ENCODE data around the gene AGAP1.
"Not testable (repeated sequence)": the region's sequence is repeated elsewhere in the genome, so short reads cannot be mapped to it uniquely, and the experiment has no call there.

The AGAP1 gene

DNA sequence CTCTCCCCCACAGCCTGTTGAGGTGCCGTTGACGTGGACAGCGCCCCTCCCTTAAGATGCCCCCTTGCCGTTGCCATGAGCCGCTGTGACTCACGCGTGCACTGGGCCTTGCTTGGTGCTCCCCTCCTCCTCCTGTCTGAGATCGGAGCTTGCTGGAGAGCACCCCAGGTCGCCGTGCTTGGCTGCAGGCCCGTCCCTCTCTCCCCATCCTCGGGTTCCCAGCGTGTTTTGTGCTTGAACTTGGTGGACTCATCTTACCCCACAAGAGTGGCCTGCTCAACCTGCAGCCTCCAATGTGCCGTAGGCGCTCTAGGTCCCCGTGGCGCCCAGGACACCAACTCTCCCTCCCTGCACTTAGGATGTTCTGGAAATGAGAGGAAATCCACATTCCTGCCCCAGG lies 634.5 kb downstream of the AGAP1 start:
- Histone ChIP-seq H3K9me3 (replicated peaks; ENCODE audit: low read length) (no peaks in the 10 kb centered on the region), H3K27me3 (ENCODE audit: control insufficient read depth, insufficient read depth, low read length) (no peaks in the 10 kb centered on the region), H3K36me3 (ENCODE audit: insufficient read depth, low read length) (peaks cover 8% of the 10 kb centered on the region), H3K4me3 (ENCODE audit: low read length) (no peak overlapping the region), H3K4me2 (ENCODE audit: low read length) (no peak overlapping the region), H3K4me1 (ENCODE audit: control insufficient read depth, insufficient read depth, low read length) (no peaks in the 10 kb centered on the region), H3K9ac (ENCODE audit: low read depth, low read length) (no peak overlapping the region)

DNA sequence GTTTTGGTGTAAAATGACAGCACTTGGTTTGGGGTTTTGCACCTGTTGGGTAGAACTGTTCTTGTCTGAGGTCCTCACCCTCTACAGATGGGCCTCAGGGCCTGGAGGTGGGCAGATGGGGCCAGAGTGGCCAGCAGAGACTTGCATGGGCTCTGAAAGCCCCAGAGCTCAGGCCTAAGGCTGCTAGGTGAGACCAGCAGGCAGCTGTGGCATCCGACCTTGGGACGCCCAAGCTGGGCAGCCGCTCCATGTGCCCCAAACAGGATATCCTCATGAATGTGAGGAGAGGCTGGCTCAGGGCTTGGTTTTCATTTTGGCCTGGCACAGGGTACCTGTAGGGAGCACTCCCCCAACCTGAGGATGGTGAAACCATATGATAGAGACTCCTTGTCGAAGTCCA lies 636.1 kb downstream of the AGAP1 start:
- no peaks in the 10 kb centered on the region for H3K4me1 ChIP-seq (ENCODE audit: control insufficient read depth, insufficient read depth, low read length)
- no peak overlapping the region for H3K9ac ChIP-seq (ENCODE audit: low read depth, low read length)
- H3K4me2 ChIP-seq (ENCODE audit: low read length): no peak overlapping the region
- H3K36me3 ChIP-seq (ENCODE audit: insufficient read depth, low read length): peaks cover 2% of the 10 kb centered on the region
- no peaks in the 10 kb centered on the region for H3K27me3 ChIP-seq (ENCODE audit: control insufficient read depth, insufficient read depth, low read length)
- no peaks in the 10 kb centered on the region for H3K9me3 ChIP-seq (replicated peaks; ENCODE audit: low read length)
- no peak overlapping the region for H3K4me3 ChIP-seq (ENCODE audit: low read length)

DNA sequence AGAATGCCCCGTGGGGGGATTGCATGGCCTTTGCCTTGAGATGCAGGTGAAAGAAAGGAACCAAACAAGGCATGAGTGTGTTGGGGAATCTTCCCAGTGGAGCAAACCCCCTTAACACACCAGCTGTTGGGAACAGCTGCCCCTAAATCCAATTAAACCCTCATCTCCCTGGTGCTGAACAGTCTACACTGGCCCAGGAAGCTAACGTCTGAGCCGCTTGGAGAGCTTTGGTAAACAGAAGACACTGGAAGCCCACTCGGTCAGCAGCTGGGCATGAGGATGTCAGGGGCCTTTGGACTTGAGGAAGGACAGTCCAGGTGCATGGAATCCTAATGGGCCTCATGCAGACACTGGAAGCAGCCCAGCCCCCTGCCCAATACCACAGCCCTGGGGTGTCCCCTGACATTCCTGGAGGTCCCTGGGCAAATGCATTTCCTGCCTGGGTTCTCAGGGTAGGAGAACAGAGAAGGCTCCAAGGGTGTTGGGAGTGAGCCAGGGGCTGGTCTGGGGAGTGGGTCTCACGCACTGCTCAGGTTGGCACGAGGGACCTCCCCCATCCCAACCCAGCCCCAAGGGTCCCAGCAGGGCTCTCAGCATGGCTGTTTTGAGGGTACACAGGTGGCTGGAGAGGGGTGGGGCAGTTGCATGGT lies 636.6 kb downstream of the AGAP1 start:
- Histone ChIP-seq H3K27me3 (ENCODE audit: control insufficient read depth, insufficient read depth, low read length) (no peaks in the 10 kb centered on the region), H3K4me2 (ENCODE audit: low read length) (no peak overlapping the region), H3K4me3 (ENCODE audit: low read length) (no peak overlapping the region), H3K9ac (ENCODE audit: low read depth, low read length) (no peak overlapping the region), H3K9me3 (replicated peaks; ENCODE audit: low read length) (no peaks in the 10 kb centered on the region), H3K4me1 (ENCODE audit: control insufficient read depth, insufficient read depth, low read length) (no peaks in the 10 kb centered on the region), H3K36me3 (ENCODE audit: insufficient read depth, low read length) (peaks cover 2% of the 10 kb centered on the region)

DNA sequence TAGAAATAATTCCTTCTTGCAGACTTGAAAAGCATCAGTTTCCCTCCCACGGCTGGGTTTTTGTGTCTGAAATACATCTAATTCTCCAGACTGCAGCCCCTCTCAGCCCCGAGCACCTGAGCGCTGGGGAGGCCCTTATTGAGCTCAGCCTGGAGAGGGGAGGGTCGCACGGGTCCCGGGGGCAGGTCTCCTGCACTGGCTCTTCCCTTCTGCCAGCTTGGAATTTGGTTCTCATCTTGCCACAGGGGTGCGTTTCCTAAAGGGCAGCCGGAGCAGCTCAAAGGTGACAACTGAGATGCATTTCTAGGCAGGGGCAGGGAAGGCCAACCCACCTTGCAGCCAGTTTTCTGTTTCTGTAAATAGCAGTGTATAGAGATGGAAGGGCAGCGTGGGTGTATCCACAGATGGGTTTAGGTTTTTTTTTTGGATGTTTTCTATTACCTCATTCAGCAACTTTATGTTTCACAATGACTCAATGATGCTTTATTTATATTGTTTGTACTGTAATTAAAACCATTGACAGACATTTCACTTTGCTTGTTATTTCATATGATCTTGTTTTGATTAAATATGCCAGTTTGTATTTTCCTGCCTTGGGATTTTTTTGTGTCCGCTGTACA lies 637.3 kb downstream of the AGAP1 start:
- H3K36me3 ChIP-seq (ENCODE audit: insufficient read depth, low read length): peaks cover 2% of the 10 kb centered on the region

DNA sequence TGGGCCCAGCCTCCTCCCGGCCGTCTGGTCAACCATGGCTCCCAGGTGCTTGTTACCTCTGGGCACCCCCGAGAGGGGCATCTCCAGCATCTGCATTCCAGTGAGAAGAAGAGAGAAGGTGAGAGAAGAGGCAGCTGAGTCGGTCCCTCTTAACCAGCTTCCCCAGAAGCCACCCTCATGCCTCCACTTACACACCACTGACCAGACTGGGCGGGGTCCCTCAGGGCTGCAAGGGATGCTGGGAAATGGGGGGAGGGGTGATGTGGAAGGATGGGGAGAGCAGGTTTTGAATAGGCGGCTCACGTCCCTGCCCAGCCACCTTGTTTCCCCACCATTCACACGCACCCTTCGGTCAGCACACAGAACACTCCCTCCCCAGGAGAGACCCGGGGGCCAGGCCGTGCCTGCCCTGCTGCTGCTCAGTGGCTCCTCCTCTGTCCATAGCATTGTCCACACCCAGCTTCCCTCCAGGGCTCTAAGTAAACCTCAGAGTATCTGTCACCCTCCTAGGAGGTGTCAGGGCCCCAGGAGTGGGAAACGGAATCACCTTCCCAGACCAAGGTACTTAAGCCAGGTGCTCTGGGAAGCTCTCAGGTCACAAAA lies 639.7 kb downstream of the AGAP1 start:
- Histone ChIP-seq H3K4me1 (ENCODE audit: control insufficient read depth, insufficient read depth, low read length) (no peaks in the 10 kb centered on the region), H3K4me2 (ENCODE audit: low read length) (no peak overlapping the region), H3K36me3 (ENCODE audit: insufficient read depth, low read length) (no peaks in the 10 kb centered on the region), H3K27me3 (ENCODE audit: control insufficient read depth, insufficient read depth, low read length) (no peaks in the 10 kb centered on the region), H3K9me3 (replicated peaks; ENCODE audit: low read length) (no peaks in the 10 kb centered on the region), H3K4me3 (ENCODE audit: low read length) (no peak overlapping the region), H3K9ac (ENCODE audit: low read depth, low read length) (no peak overlapping the region)

More for the DNA sequence above, 637.3 kb downstream of the AGAP1 start:
- Histone ChIP-seq H3K27me3 (ENCODE audit: control insufficient read depth, insufficient read depth, low read length) (no peaks in the 10 kb centered on the region), H3K4me3 (ENCODE audit: low read length) (no peak overlapping the region), H3K4me2 (ENCODE audit: low read length) (no peak overlapping the region), H3K4me1 (ENCODE audit: control insufficient read depth, insufficient read depth, low read length) (no peaks in the 10 kb centered on the region), H3K9ac (ENCODE audit: low read depth, low read length) (no peak overlapping the region), H3K9me3 (replicated peaks; ENCODE audit: low read length) (no peaks in the 10 kb centered on the region)

DNA sequence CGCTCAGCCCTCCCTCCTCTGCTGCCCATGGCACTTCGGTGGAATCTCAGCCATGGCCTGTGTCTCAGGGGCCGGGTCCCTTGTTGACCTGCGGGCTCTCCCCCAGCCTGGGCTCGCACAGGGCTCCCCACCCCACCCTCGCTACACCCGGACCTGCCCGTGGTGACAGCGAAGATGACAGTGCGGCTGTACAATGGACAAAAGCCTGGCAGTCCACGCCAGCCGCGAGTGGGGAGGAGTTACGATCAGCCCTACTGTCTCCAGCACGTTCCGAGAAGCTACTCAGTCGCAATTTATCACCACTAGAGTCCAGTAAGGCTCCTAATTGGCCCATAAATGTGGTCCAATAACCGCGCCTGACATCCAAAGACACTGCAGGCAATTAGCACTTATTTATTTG lies 642.7 kb downstream of the AGAP1 start:
- H3K27me3 ChIP-seq (ENCODE audit: control insufficient read depth, insufficient read depth, low read length): no peaks in the 10 kb centered on the region
- H3K9me3 ChIP-seq (replicated peaks; ENCODE audit: low read length): no peaks in the 10 kb centered on the region
- H3K36me3 ChIP-seq (ENCODE audit: insufficient read depth, low read length): no peaks in the 10 kb centered on the region
- H3K4me3 ChIP-seq (ENCODE audit: low read length): no peak overlapping the region
- no peak overlapping the region for H3K9ac ChIP-seq (ENCODE audit: low read depth, low read length)
- no peak overlapping the region for H3K4me2 ChIP-seq (ENCODE audit: low read length)
- H3K4me1 ChIP-seq (ENCODE audit: control insufficient read depth, insufficient read depth, low read length): no peaks in the 10 kb centered on the region

DNA sequence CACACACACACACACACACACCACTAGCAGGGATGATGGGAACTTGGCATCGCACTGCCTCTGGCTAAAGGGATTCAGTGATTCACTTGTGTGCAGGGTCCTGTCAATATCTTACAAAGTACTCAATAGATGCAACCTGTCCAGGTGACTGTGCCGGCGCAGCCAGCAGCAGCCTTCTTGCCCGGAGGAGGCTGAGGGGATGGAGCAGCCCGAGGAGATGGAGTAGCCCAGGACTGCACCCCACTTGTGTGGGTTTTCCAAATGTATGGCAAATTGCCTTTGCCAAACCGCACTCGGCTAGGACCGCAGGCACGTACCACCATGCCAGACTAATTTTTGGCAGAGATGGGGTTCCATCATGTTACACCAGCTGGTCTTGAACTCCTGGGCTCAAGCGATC lies 643.2 kb downstream of the AGAP1 start:
- H3K4me1 ChIP-seq (ENCODE audit: control insufficient read depth, insufficient read depth, low read length): no peaks in the 10 kb centered on the region
- no peak overlapping the region for H3K9ac ChIP-seq (ENCODE audit: low read depth, low read length)
- H3K9me3 ChIP-seq (replicated peaks; ENCODE audit: low read length): no peaks in the 10 kb centered on the region
- no peak overlapping the region for H3K4me3 ChIP-seq (ENCODE audit: low read length)
- no peak overlapping the region for H3K4me2 ChIP-seq (ENCODE audit: low read length)
- H3K36me3 ChIP-seq (ENCODE audit: insufficient read depth, low read length): no peaks in the 10 kb centered on the region
- H3K27me3 ChIP-seq (ENCODE audit: control insufficient read depth, insufficient read depth, low read length): no peaks in the 10 kb centered on the region

DNA sequence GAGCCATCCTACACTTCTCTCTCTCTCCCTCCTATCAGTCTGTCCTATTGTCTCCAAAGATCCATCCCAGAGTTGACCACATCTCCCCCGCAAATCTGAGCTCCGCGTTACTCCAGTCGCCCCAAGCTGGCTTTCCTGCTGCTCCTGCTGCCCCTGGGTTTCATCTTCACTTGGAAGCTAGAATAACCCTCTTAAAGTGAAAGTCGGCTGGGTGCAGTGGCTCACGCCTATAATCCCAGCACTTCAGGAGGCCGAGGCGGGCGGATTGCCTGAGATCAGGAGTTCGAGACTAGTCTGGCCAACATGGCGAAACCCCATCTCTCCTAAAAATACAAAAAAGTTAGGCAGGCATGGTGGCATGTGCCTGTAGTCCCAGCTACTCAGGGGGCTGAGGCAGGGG lies 647.8 kb downstream of the AGAP1 start:
- not testable (repeated sequence) for H3K9ac ChIP-seq (ENCODE audit: low read depth, low read length); H3K4me2 ChIP-seq (ENCODE audit: low read length); H3K27me3 ChIP-seq (ENCODE audit: control insufficient read depth, insufficient read depth, low read length); H3K9me3 ChIP-seq (replicated peaks; ENCODE audit: low read length); H3K4me3 ChIP-seq (ENCODE audit: low read length); H3K4me1 ChIP-seq (ENCODE audit: control insufficient read depth, insufficient read depth, low read length); H3K36me3 ChIP-seq (ENCODE audit: insufficient read depth, low read length)

DNA sequence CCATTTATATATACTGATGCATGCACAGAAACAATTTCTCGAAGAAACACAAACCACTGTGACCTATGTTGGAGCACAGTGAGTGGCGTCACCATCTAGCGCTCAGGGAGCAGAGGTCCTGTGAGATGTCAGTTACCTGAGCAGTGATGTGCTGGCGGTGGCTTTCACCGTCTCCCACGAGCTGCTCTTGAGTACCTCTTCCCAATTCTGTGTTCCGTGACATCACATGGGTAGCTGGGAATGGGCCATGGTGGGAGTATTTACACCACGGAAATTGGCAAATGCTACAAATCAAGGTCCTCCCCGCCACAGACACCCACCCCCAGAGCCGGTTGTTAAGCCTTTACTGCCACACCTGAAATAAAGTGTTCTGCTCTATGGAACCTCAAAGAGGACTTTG lies 650.0 kb downstream of the AGAP1 start:
- Histone ChIP-seq H3K9ac (ENCODE audit: low read depth, low read length) (no peak overlapping the region), H3K36me3 (ENCODE audit: insufficient read depth, low read length) (no peaks in the 10 kb centered on the region), H3K27me3 (ENCODE audit: control insufficient read depth, insufficient read depth, low read length) (no peaks in the 10 kb centered on the region), H3K4me3 (ENCODE audit: low read length) (no peak overlapping the region), H3K9me3 (replicated peaks; ENCODE audit: low read length) (no peaks in the 10 kb centered on the region), H3K4me2 (ENCODE audit: low read length) (no peak overlapping the region), H3K4me1 (ENCODE audit: control insufficient read depth, insufficient read depth, low read length) (no peaks in the 10 kb centered on the region)

DNA sequence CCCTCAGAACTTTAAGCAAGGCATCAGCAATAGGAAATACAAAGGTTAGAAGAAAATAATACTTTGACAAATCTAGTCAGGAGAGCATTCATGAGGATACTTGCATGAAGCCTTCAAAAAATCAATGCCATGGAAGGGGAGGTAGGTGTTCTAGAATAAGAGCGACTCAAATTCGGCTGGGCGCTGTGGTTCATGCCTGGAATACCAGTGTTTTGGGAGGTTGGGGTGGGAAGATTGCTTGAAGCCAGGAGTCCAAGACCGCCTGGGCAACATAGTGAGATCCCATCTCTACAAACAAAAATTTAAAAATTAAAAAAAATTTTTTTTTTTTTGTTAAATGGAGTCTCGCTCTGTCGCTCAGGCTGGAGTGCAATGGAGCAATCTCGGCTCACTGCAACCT lies 652.6 kb downstream of the AGAP1 start:
- Histone ChIP-seq H3K36me3 (ENCODE audit: insufficient read depth, low read length) (no peaks in the 10 kb centered on the region), H3K4me1 (ENCODE audit: control insufficient read depth, insufficient read depth, low read length) (no peaks in the 10 kb centered on the region), H3K27me3 (ENCODE audit: control insufficient read depth, insufficient read depth, low read length) (no peaks in the 10 kb centered on the region), H3K9me3 (replicated peaks; ENCODE audit: low read length) (no peaks in the 10 kb centered on the region), H3K4me3 (ENCODE audit: low read length) (no peak overlapping the region), H3K9ac (ENCODE audit: low read depth, low read length) (no peak overlapping the region), H3K4me2 (ENCODE audit: low read length) (no peak overlapping the region)

DNA sequence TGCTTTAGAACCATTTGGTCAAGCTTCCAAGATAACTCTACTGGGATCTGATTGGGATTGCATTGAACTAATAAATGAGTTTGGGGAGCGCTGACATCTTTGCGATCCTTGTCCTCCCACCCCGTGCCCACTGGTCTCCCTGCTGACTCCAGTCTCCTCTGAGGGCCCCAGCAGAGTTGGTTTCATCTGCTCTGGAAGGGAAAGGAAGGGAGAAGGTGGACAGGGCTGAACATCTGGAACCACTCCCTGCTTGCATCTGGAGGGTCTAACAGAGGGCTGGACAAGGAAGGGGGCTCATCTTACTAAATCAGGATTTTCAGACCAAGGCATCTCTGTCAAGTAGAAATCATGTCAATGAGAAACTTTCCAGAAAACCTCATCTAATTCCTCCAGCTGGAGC lies 661.6 kb downstream of the AGAP1 start:
- H3K9me3 ChIP-seq (replicated peaks; ENCODE audit: low read length): no peaks in the 10 kb centered on the region
- no peaks in the 10 kb centered on the region for H3K36me3 ChIP-seq (ENCODE audit: insufficient read depth, low read length)
- H3K4me2 ChIP-seq (ENCODE audit: low read length): no peak overlapping the region
- H3K4me1 ChIP-seq (ENCODE audit: control insufficient read depth, insufficient read depth, low read length): no peaks in the 10 kb centered on the region
- H3K9ac ChIP-seq (ENCODE audit: low read depth, low read length): no peak overlapping the region
- no peak overlapping the region for H3K4me3 ChIP-seq (ENCODE audit: low read length)
- H3K27me3 ChIP-seq (ENCODE audit: control insufficient read depth, insufficient read depth, low read length): peaks cover 12% of the 10 kb centered on the region
